ENCODE data around the gene MROH7.

Gene MROH7

GRCh38 chr1:54744696-54745095 is 103.1 kb downstream of the MROH7 start:
- no peak for DNase-seq

- no peak for DNase-seq
Observed at GRCh38 chr1:54745274-54745673, 103.7 kb downstream of the MROH7 start.

GRCh38 chr1:54745864-54746263 is 104.3 kb downstream of the MROH7 start:
- DNase-seq, result no peak

- no peak for DNase-seq
Observed at GRCh38 chr1:54748094-54748835, 106.7 kb downstream of the MROH7 start.

GRCh38 chr1:54750596-54750995 is 109.0 kb downstream of the MROH7 start:
- no peak for DNase-seq

GRCh38 chr1:54751426-54751825 is 109.8 kb downstream of the MROH7 start:
- DNase-seq, result no peak

- DNase-seq, result no peak
Observed at GRCh38 chr1:54754045-54754444, 112.5 kb downstream of the MROH7 start.

- no peak for DNase-seq
Observed at GRCh38 chr1:54754486-54755285, 113.1 kb downstream of the MROH7 start.

- no peak for DNase-seq
Observed at GRCh38 chr1:54757833-54758232, 116.2 kb downstream of the MROH7 start.

- no peak for DNase-seq
Observed at GRCh38 chr1:54758678-54759348, 117.2 kb downstream of the MROH7 start.
